ENCODE data around the gene AQP12B. TPM values are rescaled to one million over a fixed set of nuclear protein-coding genes. Genes with fewer than 3 reads are reported as not detected.

Gene AQP12B
- total and polyA plus RNA-seq, 4 donors, result not detected

DNA sequence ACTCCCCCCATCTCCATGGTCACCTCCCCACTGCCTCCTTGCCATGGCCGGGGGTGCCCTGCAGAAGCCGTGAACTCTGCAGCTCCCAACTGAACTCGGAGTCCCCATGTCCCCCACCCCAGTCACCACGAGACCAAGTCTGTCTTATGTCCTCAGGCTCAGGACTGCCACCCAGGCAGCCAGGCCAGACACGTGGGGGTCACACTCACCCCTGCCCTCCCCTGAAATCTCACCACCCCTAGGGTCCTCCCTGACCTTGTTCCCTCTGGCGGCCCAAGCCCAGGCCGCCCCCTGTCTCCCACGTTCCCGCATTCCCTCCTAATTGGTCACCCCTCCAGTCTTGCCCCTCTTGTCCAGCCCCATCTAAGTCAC, 19.9 kb upstream of the AQP12B start (continued):
- TF ChIP-seq REST (IDR thresholded peaks at IDR 0.05), result no peak

- H3K36me3 ChIP-seq (ENCODE audit: control insufficient read depth in 4 of 4, insufficient read depth in 3 of 4, low read depth in 1 of 4, low read length in 3 of 4), result no peaks in the 10 kb centered on the region
- no peak for TF ChIP-seq FOXA2 (IDR thresholded peaks at IDR 0.05)
- no peak for TF ChIP-seq EGR1 (IDR thresholded peaks at IDR 0.05; ENCODE audit: low read depth in 2 of 2)
- no peak for TF ChIP-seq NR2F2 (IDR thresholded peaks at IDR 0.05)
- no peak for TF ChIP-seq SP1 (IDR thresholded peaks at IDR 0.05)
- TF ChIP-seq JUND (IDR thresholded peaks at IDR 0.05), result no peak
- no peak for TF ChIP-seq TAF1 (conservative IDR thresholded peaks at IDR 0.05)
- no peak for TF ChIP-seq FOXA1 (IDR thresholded peaks at IDR 0.05)
- TF ChIP-seq HNF4A (conservative IDR thresholded peaks at IDR 0.05), result no peak
- TF ChIP-seq YY1 (IDR thresholded peaks at IDR 0.05), result no peak
- TF ChIP-seq, protein P1, sequence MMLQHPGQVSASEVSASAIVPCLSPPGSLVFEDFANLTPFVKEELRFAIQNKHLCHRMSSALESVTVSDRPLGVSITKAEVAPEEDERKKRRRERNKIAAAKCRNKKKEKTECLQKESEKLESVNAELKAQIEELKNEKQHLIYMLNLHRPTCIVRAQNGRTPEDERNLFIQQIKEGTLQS (IDR thresholded peaks at IDR 0.05), result no peak
- no peak for TF ChIP-seq RAD21 (IDR thresholded peaks at IDR 0.05)
- TF ChIP-seq GABPA (IDR thresholded peaks at IDR 0.05 in 1 of 2, conservative IDR thresholded peaks at IDR 0.05 in 1 of 2), result no peak
- no peak for TF ChIP-seq HNF4G (IDR thresholded peaks at IDR 0.05)
- TF ChIP-seq RXRA (IDR thresholded peaks at IDR 0.05), result no peak
- TF ChIP-seq, protein P2, sequence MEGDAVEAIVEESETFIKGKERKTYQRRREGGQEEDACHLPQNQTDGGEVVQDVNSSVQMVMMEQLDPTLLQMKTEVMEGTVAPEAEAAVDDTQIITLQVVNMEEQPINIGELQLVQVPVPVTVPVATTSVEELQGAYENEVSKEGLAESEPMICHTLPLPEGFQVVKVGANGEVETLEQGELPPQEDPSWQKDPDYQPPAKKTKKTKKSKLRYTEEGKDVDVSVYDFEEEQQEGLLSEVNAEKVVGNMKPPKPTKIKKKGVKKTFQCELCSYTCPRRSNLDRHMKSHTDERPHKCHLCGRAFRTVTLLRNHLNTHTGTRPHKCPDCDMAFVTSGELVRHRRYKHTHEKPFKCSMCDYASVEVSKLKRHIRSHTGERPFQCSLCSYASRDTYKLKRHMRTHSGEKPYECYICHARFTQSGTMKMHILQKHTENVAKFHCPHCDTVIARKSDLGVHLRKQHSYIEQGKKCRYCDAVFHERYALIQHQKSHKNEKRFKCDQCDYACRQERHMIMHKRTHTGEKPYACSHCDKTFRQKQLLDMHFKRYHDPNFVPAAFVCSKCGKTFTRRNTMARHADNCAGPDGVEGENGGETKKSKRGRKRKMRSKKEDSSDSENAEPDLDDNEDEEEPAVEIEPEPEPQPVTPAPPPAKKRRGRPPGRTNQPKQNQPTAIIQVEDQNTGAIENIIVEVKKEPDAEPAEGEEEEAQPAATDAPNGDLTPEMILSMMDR (IDR thresholded peaks at IDR 0.05; ENCODE audit: low read depth, low read length, missing input control), result no peak
- TF ChIP-seq, protein P3, sequence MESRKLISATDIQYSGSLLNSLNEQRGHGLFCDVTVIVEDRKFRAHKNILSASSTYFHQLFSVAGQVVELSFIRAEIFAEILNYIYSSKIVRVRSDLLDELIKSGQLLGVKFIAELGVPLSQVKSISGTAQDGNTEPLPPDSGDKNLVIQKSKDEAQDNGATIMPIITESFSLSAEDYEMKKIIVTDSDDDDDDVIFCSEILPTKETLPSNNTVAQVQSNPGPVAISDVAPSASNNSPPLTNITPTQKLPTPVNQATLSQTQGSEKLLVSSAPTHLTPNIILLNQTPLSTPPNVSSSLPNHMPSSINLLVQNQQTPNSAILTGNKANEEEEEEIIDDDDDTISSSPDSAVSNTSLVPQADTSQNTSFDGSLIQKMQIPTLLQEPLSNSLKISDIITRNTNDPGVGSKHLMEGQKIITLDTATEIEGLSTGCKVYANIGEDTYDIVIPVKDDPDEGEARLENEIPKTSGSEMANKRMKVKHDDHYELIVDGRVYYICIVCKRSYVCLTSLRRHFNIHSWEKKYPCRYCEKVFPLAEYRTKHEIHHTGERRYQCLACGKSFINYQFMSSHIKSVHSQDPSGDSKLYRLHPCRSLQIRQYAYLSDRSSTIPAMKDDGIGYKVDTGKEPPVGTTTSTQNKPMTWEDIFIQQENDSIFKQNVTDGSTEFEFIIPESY (IDR thresholded peaks at IDR 0.05), result no peak
- TF ChIP-seq, protein P4, sequence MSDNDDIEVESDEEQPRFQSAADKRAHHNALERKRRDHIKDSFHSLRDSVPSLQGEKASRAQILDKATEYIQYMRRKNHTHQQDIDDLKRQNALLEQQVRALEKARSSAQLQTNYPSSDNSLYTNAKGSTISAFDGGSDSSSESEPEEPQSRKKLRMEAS (IDR thresholded peaks at IDR 0.05), result no peak
- no peak for TF ChIP-seq REST (IDR thresholded peaks at IDR 0.05)
- H3K27me3 ChIP-seq (ENCODE audit: control insufficient read depth in 4 of 4, insufficient read depth in 4 of 4, low read length in 3 of 4), result no peaks in the 10 kb centered on the region
- H3K9me3 ChIP-seq (ENCODE audit: control insufficient read depth in 4 of 4, low read length in 3 of 4), result no peaks in the 10 kb centered on the region
- H3K9ac ChIP-seq (ENCODE audit: low read depth in 1 of 2, low read length in 2 of 2), result no peak overlapping the region
- no peaks in the 10 kb centered on the region for H3K4me1 ChIP-seq (ENCODE audit: control insufficient read depth in 4 of 4, insufficient read depth in 4 of 4, low read length in 3 of 4)
- no peak overlapping the region for H3K4me3 ChIP-seq (ENCODE audit: low read depth in 1 of 3, low read length in 3 of 3)
- WGBS, result 84% methylated on average over 30 of the region's 30 CpGs
- H3K27ac ChIP-seq (ENCODE audit: low read depth in 1 of 2, low read length in 2 of 2), result no peak overlapping the region
- DNase-seq (ENCODE audit: low spot score), result no peak
These were observed 19.3 kb upstream of the AQP12B start for GRCh38 chr2:240701736-240702639.

Measured in liver (tissue), 9 donors.